Suprapubic skin (tissue), 4 donors: ENCODE results near the gene GNA12.

Source experiments
- EP300 ChIP-seq: sonication (generic); formaldehyde crosslinking; IDR thresholded peaks from one replicate; pipeline ENCODE4 v1.6.1; 2017; ENCODE audit warnings: antibody characterized with exemption
- POLR2A ChIP-seq, 2 donors: fragments of 450-650 bp; IDR thresholded peaks; one replicate each; pipeline ENCODE4 v1.6.1; 2017; ENCODE audit warnings: antibody characterized with exemption in 2 of 2, mild to moderate bottlenecking in 2 of 2, moderate library complexity in 2 of 2
- POLR2AphosphoS5 ChIP-seq, 3 donors: sonication (generic); formaldehyde crosslinking; IDR thresholded peaks; one replicate each; pipeline ENCODE4 v1.6.1; 2017; ENCODE audit warnings: antibody characterized with exemption in 3 of 3
- TF ChIP-seq, protein P1 (sequence below), 2 donors: fragments of 200-600 bp in 1 of 2; fragments of 450-650 bp in 1 of 2; sonication (generic) in 1 of 2; IDR thresholded peaks; one replicate each; pipeline ENCODE4 v1.5.1; 2016 to 2019; ENCODE audit warnings: antibody characterized with exemption in 2 of 2, mild to moderate bottlenecking in 1 of 2, moderate library complexity in 1 of 2

DNA sequence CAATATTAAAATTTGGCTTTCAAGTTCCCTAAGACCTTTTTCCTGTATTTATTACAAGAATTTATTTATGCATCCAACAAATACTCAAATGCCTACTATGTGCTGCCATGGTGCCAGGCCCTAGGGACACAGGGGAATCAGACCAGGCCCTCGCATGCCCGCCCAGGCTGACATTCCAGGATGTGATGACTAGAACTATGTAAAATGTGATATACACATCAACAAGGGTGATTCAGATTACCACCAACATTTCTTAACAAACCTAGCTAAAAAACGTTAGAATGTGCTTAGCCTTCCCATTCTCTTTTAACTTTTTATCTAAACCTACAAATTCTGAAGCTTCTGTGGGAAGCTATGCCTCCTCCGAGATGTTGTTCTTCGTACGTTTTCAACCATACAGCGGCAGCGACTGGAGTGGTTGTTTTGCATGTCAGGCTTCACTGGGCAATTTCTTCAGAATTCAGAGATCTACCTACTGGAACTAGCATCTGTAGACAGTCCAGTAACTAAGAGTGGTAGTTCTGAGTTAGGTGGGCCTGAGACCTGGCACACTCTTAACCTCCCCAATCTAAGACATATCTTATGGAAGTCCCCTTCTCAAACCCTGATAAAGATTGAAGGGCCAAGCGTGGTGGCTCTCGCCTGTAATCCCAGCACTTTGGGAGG lies 22.1 kb downstream of the GNA12 start:
- TF ChIP-seq, protein P1, sequence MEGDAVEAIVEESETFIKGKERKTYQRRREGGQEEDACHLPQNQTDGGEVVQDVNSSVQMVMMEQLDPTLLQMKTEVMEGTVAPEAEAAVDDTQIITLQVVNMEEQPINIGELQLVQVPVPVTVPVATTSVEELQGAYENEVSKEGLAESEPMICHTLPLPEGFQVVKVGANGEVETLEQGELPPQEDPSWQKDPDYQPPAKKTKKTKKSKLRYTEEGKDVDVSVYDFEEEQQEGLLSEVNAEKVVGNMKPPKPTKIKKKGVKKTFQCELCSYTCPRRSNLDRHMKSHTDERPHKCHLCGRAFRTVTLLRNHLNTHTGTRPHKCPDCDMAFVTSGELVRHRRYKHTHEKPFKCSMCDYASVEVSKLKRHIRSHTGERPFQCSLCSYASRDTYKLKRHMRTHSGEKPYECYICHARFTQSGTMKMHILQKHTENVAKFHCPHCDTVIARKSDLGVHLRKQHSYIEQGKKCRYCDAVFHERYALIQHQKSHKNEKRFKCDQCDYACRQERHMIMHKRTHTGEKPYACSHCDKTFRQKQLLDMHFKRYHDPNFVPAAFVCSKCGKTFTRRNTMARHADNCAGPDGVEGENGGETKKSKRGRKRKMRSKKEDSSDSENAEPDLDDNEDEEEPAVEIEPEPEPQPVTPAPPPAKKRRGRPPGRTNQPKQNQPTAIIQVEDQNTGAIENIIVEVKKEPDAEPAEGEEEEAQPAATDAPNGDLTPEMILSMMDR (IDR thresholded peaks at IDR 0.05), result no peak
- TF ChIP-seq POLR2A (IDR thresholded peaks at IDR 0.05) (no peak), EP300 (no peak), POLR2AphosphoS5 (IDR thresholded peaks at IDR 0.05) (no peak)
